Stomach (tissue), 9 donors: Measurements from ENCODE around the gene ITPRIP. TPM values are rescaled to one million over a fixed set of nuclear protein-coding genes. Genes with fewer than 3 reads are reported as not detected.

Experiments
- DNase-seq, 2 donors: peaks; one replicate each; pipeline versions ENCODE4 v3.0.0 to v3.0.0-alpha.2; 2013 to 2019
- H3K27ac ChIP-seq, 5 donors: fragments of 200-600 bp in 4 of 5; sonication (generic) in 4 of 5; one replicate each; pipeline ENCODE4 v1.5.1; 2013 to 2019; ENCODE audit warnings: mild to moderate bottlenecking in 1 of 5, moderate library complexity in 1 of 5
- H3K27me3 ChIP-seq, 3 donors: fragments of 200-600 bp; sonication (generic); one replicate each; pipeline ENCODE4 v1.5.1; 2017 to 2019; ENCODE audit warnings: mixed run types in 1 of 3
- H3K36me3 ChIP-seq, 4 donors: fragments of 200-600 bp; sonication (generic); 1 replicate in 3 of 4; 2 replicates in 1 of 4; pipeline ENCODE4 v1.5.1; 2016 to 2019
- H3K4me1 ChIP-seq, 4 donors: fragments of 200-600 bp; sonication (generic); one replicate each; pipeline ENCODE4 v1.5.1; 2016 to 2019
- H3K4me3 ChIP-seq, 4 donors: fragments of 200-600 bp; sonication (generic) in 3 of 4; one replicate each; pipeline ENCODE4 v1.5.1; 2016 to 2019; ENCODE audit warnings: mild to moderate bottlenecking in 1 of 4
- H3K9me3 ChIP-seq, 4 donors: fragments of 200-600 bp; sonication (generic); one replicate each; pipeline ENCODE4 v1.5.1; 2016 to 2019
- EP300 ChIP-seq: sonication (generic); formaldehyde crosslinking; IDR thresholded peaks from one replicate; pipeline ENCODE4 v1.6.1; 2017; ENCODE audit warnings: antibody characterized with exemption
- POLR2A ChIP-seq, 4 donors: fragments of 450-650 bp; IDR thresholded peaks; one replicate each; pipeline ENCODE4 v1.6.1; 2016; ENCODE audit warnings: antibody characterized with exemption in 4 of 4, control low read depth in 2 of 4, mild to moderate bottlenecking in 1 of 4, moderate library complexity in 1 of 4
- POLR2AphosphoS5 ChIP-seq, 3 donors: sonication (generic); formaldehyde crosslinking; IDR thresholded peaks; one replicate each; pipeline ENCODE4 v1.6.1; 2016; ENCODE audit warnings: antibody characterized with exemption in 3 of 3
- WGBS, 5 donors: extraction: QIAGEN DNeasy Blood & Tissue Kit in 3 of 5; methylation state at CpG; one replicate each; pipeline versions ENCODE4 v1.1.5 to v1.1.7; 2013 to 2018; 5-methylcytosine and 5-hydroxymethylcytosine counted together
- intact Hi-C: fragments of 100-400 bp; cut with DNase I; formaldehyde crosslinking; loops from one replicate; pipeline ENCODE4 v1.15.1; 2023; ENCODE audit warnings: low total_unique reads
- polyA plus RNA-seq, 3 donors: library from polyadenylated mRNA; stranded (reverse); fragments of 200-250 nt; gene quantifications; one replicate each; pipeline ENCODE4 v1.2.3, GENCODE V29; 2013
- total RNA-seq, 5 donors: library from RNA; depleted of rRNA; stranded (reverse); fragments of >200 nt; gene quantifications; one replicate each; pipeline versions ENCODE4 v1.1.0 to v1.2.3, GENCODE V29; 2014 to 2016
- TF ChIP-seq, protein P1 (sequence below), 7 experiments: fragments of 450-650 bp in 4 of 7; fragments of 200-600 bp in 3 of 7; sonication (generic) in 3 of 7; IDR thresholded peaks; one replicate each; pipeline ENCODE4 v1.5.1; 2016 to 2019; ENCODE audit warnings: antibody characterized with exemption in 7 of 7, control low read depth in 2 of 7, mild to moderate bottlenecking in 1 of 7
- donor health status: healthy with polysubstance abuse.
- donor health status: Bipolar disorder and iron deficiency.
- donor health status: healthy.

ITPRIP gene
- total and polyA plus RNA-seq, 8 donors = 1.7 to 13.5 (median 6.9) TPM

DNA sequence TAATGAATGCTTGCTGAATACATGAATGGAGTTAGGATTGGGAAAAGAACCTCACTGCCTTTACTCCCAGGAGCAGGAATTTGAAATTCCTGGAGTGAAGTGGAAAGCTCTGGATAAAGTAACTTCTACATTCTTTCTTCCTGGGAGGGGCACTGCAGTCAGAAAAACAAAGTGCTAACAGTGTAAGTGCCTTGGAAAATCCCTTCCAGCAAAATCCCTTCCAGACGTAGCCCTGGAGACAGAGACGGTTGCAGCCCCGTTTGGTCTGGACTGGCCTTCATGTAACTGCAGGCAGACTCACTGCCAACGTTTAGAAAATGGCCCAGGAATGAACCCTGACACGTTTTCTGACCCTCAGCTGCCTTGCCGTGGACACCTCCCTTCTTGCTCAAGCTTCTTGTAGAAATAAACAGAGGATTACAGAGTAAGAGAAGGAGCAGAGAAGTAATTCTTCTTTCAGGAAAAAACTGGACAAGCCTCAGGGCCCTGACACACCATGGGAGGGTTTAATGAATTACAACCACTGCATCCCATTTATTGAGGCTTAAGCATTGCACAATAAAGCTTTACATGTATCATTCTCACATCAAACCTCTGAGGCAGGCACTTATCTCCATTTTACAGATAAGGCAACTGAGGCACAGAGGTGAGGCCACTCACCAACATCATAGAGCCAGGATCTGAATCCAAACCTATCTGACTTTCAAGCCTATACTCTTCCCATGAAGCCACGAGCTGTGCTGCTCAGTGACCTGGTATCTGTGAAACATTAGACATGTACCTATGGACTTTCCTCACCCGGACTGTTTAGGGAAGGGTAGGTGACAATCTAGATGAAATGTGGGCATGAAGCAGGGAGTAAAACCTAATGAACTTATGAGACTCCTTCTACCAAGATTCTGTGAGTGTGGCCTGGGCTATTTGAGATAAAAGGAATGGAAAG lies 7.8 kb downstream of the ITPRIP start:
- peak; percentile 4 for TF ChIP-seq EP300
- peak; percentile 72 to 88 (median 82) for TF ChIP-seq POLR2AphosphoS5 (IDR thresholded peaks at IDR 0.05)
- no peak for TF ChIP-seq POLR2A (IDR thresholded peaks at IDR 0.05)
- 17 to 25% (median 22%) methylated on average over 8 of the region's 8 CpGs for WGBS, 5 donors

DNA sequence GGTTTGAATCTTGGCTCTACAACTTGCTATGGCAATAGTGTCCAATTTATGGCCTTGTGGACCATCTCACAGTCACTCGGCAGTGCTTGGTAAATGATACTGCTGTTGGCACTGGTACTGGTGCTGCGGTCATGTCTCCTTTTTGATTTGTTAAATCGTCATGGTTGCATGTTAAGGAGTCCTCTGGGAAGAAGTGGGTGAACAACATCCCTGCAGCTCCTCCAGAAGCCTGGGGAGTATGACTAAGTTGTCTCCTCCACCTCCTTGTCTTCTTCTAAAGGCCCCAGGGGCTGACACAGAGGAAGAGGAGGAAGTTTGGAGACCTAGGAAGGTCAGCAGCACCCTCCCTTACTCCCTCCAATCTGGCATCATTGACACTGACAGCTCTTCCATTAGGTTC lies 8.5 kb downstream of the ITPRIP start:
- peak overlapping the region in 1 of 4 donors; percentile 21 for H3K4me3 ChIP-seq
- peaks cover 0 to 8% (median 4%) of the 10 kb centered on the region in 4 donors for H3K36me3 ChIP-seq
- TF ChIP-seq POLR2AphosphoS5 (IDR thresholded peaks at IDR 0.05) (no peak), POLR2A (IDR thresholded peaks at IDR 0.05) (no peak), EP300 (no peak)
- TF ChIP-seq, protein P1, sequence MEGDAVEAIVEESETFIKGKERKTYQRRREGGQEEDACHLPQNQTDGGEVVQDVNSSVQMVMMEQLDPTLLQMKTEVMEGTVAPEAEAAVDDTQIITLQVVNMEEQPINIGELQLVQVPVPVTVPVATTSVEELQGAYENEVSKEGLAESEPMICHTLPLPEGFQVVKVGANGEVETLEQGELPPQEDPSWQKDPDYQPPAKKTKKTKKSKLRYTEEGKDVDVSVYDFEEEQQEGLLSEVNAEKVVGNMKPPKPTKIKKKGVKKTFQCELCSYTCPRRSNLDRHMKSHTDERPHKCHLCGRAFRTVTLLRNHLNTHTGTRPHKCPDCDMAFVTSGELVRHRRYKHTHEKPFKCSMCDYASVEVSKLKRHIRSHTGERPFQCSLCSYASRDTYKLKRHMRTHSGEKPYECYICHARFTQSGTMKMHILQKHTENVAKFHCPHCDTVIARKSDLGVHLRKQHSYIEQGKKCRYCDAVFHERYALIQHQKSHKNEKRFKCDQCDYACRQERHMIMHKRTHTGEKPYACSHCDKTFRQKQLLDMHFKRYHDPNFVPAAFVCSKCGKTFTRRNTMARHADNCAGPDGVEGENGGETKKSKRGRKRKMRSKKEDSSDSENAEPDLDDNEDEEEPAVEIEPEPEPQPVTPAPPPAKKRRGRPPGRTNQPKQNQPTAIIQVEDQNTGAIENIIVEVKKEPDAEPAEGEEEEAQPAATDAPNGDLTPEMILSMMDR (IDR thresholded peaks at IDR 0.05) = no peak
- no peaks in the 10 kb centered on the region for H3K9me3 ChIP-seq
- no peaks in the 10 kb centered on the region for H3K27me3 ChIP-seq
- 67 to 77% (median 69%) methylated on average over 3 of the region's 3 CpGs for WGBS, 5 donors
- peaks cover 81 to 100% (median 91%) of the 10 kb centered on the region in 4 donors for H3K4me1 ChIP-seq
- peak overlapping the region; percentile 64 to 84 (median 77) for H3K27ac ChIP-seq
- intact Hi-C loops = no loop called here
- no peak for DNase-seq

More for the DNA sequence above, 7.8 kb downstream of the ITPRIP start:
- H3K4me3 ChIP-seq = no peak overlapping the region
- H3K4me1 ChIP-seq = peaks cover 81 to 100% (median 92%) of the 10 kb centered on the region in 4 donors
- no peaks in the 10 kb centered on the region for H3K27me3 ChIP-seq
- H3K9me3 ChIP-seq = no peaks in the 10 kb centered on the region
- H3K27ac ChIP-seq = peak overlapping the region; percentile 75 to 84 (median 79)
- intact Hi-C loops = no loop called here
- peaks cover 0 to 8% (median 4%) of the 10 kb centered on the region in 4 donors for H3K36me3 ChIP-seq
- peak in 1 of 2 donors; percentile 90 for DNase-seq

DNA sequence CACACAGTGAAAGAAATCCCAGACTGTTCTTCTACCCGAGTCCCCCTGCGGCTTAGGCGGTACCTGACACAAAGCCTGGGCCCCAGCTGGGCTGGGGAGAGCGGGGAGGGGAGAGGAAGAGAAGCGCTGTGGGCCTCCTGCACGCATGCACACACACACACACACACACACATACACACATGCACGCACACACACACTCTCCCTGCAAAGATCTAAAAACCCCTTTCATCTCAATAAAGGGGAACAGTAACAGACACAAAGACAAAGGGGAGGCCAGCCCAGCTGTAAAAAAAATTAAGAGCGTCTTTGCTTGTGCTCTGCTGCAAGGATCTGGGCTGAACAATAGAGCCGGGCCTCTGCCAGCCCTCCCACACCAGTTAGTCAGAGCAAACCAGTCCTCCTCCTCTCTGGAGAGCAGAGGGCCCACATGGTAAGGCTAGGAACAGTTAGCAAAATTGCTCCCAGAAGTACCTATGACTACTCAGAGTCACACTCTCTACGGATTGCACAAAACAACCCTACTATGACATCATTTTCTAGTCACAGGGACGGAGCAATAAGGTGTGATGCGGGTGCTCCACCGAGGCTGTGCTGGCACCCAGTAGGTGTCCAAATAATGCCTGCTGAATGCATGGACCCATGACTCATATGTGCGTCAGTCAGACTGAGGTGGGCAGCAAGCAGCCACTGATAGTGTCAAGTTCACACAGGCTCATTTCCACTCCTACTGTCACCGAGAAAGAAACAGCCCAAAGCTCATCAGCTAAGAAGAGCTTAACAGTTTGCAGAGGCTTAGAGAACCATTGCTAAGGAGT lies 9.2 kb downstream of the ITPRIP start:
- Histone ChIP-seq H3K36me3 (peaks cover 0 to 5% (median under 1%) of the 10 kb centered on the region in 4 donors), H3K27me3 (no peaks in the 10 kb centered on the region), H3K27ac (peak overlapping the region; percentile 64 to 84 (median 77)), H3K4me1 (peaks cover 83 to 100% (median 93%) of the 10 kb centered on the region in 4 donors), H3K9me3 (no peaks in the 10 kb centered on the region), H3K4me3 (peak overlapping the region in 3 of 4 donors; percentile 7 to 22 (median 21))
- peak in 1 of 2 donors; percentile 85 for DNase-seq
- 18 to 39% (median 30%) methylated on average over 14 to 15 of the region's 15 CpGs for WGBS, 5 donors
- TF ChIP-seq POLR2AphosphoS5 (IDR thresholded peaks at IDR 0.05) (peak in 1 of 3 donors; percentile 62), POLR2A (IDR thresholded peaks at IDR 0.05) (no peak)
- intact Hi-C loops = no loop called here

DNA sequence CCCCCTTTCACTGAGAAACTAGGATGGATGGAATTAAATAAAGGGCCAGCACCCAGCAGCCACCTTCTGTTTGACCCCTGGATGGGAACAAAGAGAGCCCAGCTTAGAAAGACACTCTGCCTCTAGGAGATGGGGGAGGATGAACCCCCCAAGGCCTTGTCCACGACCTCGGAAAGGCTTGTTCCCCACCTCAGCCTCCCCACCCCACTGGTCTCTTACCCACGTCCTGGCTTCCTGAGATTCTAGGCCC lies 9.7 kb downstream of the ITPRIP start:
- peak overlapping the region in 3 of 4 donors; percentile 7 to 22 (median 21) for H3K4me3 ChIP-seq
- H3K27me3 ChIP-seq = no peaks in the 10 kb centered on the region
- H3K9me3 ChIP-seq = no peaks in the 10 kb centered on the region
- H3K27ac ChIP-seq = peak overlapping the region; percentile 64 to 84 (median 77)
- TF ChIP-seq, protein P1 (IDR thresholded peaks at IDR 0.05) = no peak
- no peak for TF ChIP-seq POLR2AphosphoS5 (IDR thresholded peaks at IDR 0.05)
- no peak for TF ChIP-seq EP300
- TF ChIP-seq POLR2A (IDR thresholded peaks at IDR 0.05) = no peak
- intact Hi-C loops = no loop called here
- 0 to 40% (median 16%) methylated on average over 3 of the region's 3 CpGs for WGBS, 5 donors
- H3K36me3 ChIP-seq = peaks cover 0 to under 1% (median 0%) of the 10 kb centered on the region in 4 donors
- peaks cover 84 to 100% (median 94%) of the 10 kb centered on the region in 4 donors for H3K4me1 ChIP-seq
- DNase-seq = no peak
